GM20000 (cell line): ENCODE results near the gene FOXS1.
A peak's percentile ranks its signal among the peaks of the same experiment; 100 is the strongest.

Source experiments
- DNase-seq: peaks from one replicate; pipeline ENCODE4 v3.0.0; 2012; ENCODE audit warnings: low spot score
- TF ChIP-seq, protein P1 (sequence below): IDR thresholded peaks from 2 replicates; pipeline ENCODE4 v1.5.1; 2012; ENCODE audit warnings: mild to moderate bottlenecking, control low read depth; ENCODE audit errors: extremely low read depth, missing control alignments

The FOXS1 gene

DNA sequence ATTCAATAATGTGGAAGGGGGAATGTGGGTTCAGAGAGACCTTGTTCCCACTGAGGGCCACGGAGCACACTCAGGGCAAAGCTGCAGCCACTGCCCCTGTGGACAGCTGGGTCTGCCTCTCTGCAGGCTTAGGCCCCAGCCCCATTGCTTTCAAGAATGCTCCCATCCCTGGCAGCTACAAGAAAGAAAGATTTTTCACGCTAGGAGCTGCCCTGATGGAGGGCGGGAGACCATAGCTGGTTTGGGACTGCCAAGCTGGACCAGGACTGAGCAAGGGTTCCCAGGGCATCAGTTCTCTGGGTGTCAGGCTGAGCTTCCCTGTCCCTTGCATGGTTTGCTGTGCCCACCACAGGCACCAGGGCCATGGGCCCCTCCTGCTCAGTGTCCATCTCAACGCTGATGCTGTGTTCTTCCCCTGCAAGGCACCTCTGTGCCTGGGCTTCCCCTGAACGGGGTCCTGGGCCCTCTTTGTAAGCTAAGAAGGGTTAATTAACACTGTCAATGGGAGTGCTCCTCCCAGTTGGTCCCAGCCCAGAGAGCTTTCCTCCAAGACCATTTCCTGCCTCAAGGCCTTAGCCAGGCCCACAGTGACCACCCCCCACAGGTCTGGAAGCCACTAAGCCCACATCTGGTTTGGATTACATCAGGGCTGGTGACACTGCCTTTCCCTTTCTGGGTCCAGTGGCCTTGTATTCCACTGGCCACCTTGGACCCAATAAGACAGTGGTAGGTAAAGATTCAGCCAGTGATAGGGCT, 8.4 kb downstream of the FOXS1 start:
- no peak for DNase-seq
- TF ChIP-seq, protein P1, sequence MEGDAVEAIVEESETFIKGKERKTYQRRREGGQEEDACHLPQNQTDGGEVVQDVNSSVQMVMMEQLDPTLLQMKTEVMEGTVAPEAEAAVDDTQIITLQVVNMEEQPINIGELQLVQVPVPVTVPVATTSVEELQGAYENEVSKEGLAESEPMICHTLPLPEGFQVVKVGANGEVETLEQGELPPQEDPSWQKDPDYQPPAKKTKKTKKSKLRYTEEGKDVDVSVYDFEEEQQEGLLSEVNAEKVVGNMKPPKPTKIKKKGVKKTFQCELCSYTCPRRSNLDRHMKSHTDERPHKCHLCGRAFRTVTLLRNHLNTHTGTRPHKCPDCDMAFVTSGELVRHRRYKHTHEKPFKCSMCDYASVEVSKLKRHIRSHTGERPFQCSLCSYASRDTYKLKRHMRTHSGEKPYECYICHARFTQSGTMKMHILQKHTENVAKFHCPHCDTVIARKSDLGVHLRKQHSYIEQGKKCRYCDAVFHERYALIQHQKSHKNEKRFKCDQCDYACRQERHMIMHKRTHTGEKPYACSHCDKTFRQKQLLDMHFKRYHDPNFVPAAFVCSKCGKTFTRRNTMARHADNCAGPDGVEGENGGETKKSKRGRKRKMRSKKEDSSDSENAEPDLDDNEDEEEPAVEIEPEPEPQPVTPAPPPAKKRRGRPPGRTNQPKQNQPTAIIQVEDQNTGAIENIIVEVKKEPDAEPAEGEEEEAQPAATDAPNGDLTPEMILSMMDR, result no peak

DNA sequence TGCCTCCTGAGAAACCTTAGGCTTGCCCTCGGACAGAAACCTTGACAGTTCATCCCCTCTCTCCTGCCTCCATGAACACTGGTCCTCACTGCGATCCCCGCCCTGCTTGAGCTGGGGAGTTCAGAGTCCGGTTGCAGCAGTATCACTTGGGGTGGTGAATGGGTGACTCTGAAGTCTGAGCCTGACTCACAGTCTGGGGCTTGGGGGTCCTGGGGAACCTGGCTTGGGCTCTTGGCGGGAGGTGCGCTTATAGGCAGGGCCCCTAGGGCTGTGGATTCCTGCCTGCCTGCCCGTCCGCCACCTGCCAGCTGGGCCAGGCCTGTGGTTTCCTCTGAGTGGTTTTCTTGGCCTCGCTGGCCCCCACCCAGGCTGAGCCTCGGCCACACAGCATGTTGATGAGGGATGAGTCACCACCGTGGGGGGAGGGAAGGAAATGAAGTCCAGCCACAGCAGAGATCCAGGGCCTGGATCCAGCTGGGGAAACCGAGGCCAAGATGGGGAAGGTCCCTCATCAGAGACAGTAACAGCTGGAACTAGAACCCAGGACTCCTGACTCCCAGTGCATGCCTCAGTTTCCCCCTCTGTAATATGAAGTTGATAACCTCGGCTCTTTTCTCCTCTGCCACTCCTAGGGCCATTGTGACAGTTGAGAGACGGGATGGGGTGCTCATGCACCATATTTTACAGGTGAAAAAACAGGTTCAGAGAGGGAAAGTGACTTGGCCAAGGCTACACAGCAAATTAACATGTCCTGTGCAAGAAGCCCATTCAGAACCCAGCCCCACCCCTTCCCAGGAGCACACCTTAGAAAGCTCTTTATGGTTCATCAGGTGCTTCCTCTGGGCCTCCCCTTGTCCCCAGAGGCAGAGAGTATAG, 9.2 kb downstream of the FOXS1 start:
- TF ChIP-seq, protein P1, result no peak
- peak; percentile 67 for DNase-seq

DNA sequence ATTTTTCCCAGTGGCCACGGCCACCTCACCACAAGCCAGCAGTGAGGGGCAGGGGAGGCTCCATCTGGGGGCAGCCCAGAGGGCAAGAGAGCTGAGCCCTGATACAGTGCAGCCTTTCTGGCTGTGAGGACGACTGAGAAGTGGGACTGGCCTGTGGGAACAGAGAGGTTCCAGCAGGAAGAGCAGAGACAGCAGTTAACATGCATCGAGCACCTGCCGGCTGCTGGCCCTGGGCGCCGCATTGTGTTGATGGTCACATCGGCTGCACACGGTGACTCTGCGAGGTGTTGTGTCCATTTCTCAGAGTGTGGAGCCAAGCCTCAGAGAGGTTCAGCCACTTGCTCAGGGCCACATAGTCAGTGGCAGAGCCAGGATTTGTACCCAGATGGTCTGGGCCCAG, 9.8 kb downstream of the FOXS1 start:
- TF ChIP-seq, protein P1, result no peak
- DNase-seq, result no peak

DNA sequence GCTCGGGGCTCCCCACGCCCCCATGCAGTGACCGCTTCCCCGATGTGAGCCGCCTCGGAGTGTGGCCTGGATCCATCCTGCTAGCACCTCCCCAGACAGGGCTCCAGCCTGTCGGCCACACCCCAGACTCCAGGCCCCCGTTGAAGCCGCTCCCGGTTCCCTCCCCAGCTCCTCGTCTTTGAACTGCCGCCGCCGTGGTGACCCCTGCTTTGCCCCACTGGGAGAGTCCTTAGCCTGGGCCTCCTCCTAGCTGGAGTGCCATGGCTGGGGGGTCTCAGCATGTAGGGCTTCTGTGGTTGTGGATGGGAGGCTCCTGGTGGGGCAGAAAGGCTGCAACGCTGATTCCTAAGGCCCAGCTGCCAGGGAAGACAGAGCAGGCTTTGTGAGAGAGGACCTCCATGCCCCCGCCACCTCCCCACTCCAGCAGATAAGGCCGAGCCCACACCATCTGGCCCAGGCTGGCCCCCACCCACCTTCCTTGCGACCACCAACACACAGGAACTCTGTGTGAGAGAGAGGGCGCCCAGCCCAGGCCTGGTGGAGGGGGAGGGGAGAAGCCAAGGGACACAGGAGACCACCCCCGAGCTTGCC, 11.4 kb downstream of the FOXS1 start:
- DNase-seq, result no peak
- TF ChIP-seq, protein P1, result no peak

DNA sequence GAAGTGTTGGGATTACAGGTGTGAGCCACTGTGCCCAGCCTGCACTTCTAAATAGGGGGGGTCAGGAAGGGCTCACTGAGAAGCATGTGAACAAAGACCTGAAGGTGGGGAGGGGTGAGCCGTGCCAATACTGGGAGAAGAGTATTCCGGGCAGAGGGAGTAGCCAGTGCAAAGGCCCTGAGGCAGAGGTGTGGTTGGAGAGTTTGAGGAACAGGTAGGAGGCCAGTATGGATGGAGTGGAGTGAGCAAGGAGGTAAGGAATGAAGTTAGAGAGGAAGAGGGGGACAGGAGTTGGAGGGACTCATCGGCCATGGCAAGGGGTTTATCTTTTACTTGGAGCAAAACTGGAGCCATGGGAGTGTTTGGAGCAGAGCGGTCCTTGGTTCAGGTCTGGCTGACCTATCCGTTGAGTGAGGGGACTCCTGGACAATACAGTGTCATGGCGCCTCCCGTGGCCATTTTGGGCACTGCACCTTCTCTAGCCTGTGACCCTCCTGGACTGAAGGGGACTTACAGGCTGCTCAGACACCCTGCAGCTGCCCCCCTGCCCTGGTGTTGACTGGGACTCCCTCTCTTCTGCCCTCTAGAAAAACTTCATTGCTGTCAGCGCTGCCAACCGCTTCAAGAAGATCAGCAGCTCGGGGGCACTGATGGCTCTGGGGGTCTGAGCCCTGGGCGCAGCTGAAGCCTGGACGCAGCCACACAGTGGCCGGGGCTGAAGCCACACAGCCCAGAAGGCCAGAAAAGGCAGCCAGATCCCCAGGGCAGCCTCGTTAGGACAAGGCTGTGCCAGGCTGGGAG, 12.1 kb downstream of the FOXS1 start:
- TF ChIP-seq, protein P1, result peak; percentile 79
- peak; percentile 81 for DNase-seq

DNA sequence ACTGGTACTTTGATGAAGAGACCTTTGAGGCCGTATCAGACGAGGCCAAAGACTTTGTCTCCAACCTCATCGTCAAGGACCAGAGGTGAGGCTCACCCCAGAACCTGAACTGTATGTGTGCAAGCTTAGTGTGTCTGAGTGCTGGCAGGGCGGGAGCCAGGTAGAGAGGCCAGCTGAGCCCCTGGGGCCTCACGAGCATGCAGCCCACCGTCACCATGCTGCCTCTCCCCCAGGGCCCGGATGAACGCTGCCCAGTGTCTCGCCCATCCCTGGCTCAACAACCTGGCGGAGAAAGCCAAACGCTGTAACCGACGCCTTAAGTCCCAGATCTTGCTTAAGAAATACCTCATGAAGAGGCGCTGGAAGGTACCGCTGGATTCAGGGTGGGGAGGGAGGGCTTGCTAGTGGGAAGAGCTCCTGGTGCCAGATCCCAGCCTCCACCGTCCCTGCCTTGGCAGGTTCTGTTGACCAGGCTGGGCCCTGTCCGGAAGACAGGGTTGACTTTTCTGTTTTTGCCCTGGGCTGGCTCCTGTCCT, 13.6 kb downstream of the FOXS1 start:
- TF ChIP-seq, protein P1, result no peak
- DNase-seq, result no peak
